Natural killer cell (primary cell): Measurements from ENCODE around the gene EPS8. TPM values are rescaled to one million over a fixed set of nuclear protein-coding genes. Genes with fewer than 3 reads are reported as not detected.

ENCODE experiments used
- ATAC-seq, 3 donors: fragments of 150-1000 bp in 2 of 3; fragments of 200-7000 bp in 1 of 3; cut with Tn5 transposase; 1 replicate in 1 of 3; 2 replicates in 2 of 3; pipeline ENCODE4 v1.10.0; 2021; ENCODE audit warnings: mild to moderate bottlenecking in 2 of 3, moderate library complexity in 2 of 3
- DNase-seq, 2 donors: peaks; one replicate each; pipeline versions ENCODE4 v3.0.0 to v3.0.0-alpha.2; 2013 to 2021; ENCODE audit warnings: mixed read lengths in 1 of 2
- H3K27ac ChIP-seq: one replicate; pipeline ENCODE4 v1.5.1; 2013; ENCODE audit warnings: mild to moderate bottlenecking, low read length
- H3K27me3 ChIP-seq: one replicate; pipeline ENCODE4 v1.6.1; 2013; ENCODE audit warnings: low read length; ENCODE audit not compliant: control insufficient read depth, insufficient read depth
- H3K36me3 ChIP-seq: one replicate; pipeline ENCODE4 v1.6.1; 2013; ENCODE audit warnings: low read length; ENCODE audit not compliant: control insufficient read depth, insufficient read depth
- H3K4me1 ChIP-seq: one replicate; pipeline ENCODE4 v1.6.1; 2013; ENCODE audit warnings: low read length; ENCODE audit not compliant: control insufficient read depth, insufficient read depth
- H3K4me3 ChIP-seq: one replicate; pipeline ENCODE4 v1.5.1; 2013; ENCODE audit warnings: low read length
- H3K9me3 ChIP-seq: one replicate; pipeline ENCODE4 v1.6.1; 2013; ENCODE audit warnings: low read length; ENCODE audit not compliant: control insufficient read depth, insufficient read depth
- H3K27ac Mint-ChIP-seq, 2 donors: one replicate each; pipeline ENCODE4 v1.8.0; 2022; ENCODE audit warnings: mild to moderate bottlenecking in 2 of 2, mixed read lengths in 2 of 2, moderate library complexity in 1 of 2
- H3K27me3 Mint-ChIP-seq, 2 donors: one replicate each; pipeline ENCODE4 v1.8.0; 2022; ENCODE audit warnings: low read depth in 2 of 2, mixed read lengths in 2 of 2
- H3K36me3 Mint-ChIP-seq: one replicate; pipeline ENCODE4 v1.8.0; 2022; ENCODE audit warnings: mixed read lengths
- H3K4me1 Mint-ChIP-seq, 2 donors: one replicate each; pipeline ENCODE4 v1.8.0; 2022; ENCODE audit warnings: mixed read lengths in 2 of 2
- H3K4me3 Mint-ChIP-seq: one replicate; pipeline ENCODE4 v1.8.0; 2022; ENCODE audit warnings: mild to moderate bottlenecking, moderate library complexity, mixed read lengths
- H3K9me3 Mint-ChIP-seq, 2 donors: one replicate each; pipeline ENCODE4 v1.8.0; 2022; ENCODE audit warnings: mixed read lengths in 2 of 2
- WGBS: methylation state at CpG from one replicate; pipeline ENCODE4 v1.1.7; 2013; ENCODE audit warnings: missing lambda C conversion rate; ENCODE audit not compliant: insufficient coverage; 5-methylcytosine and 5-hydroxymethylcytosine counted together
- intact Hi-C: fragments of 100-400 bp; cut with micrococcal nuclease; formaldehyde crosslinking; loops from one replicate; pipeline ENCODE4 v1.14.2; 2022
- total RNA-seq, 4 donors: library from RNA; stranded (reverse); fragments of 120-200 nt in 1 of 4; gene quantifications; one replicate each; pipeline versions ENCODE4 v1.2.3 to v1.2.4, GENCODE V29; 2013 to 2022
- TF ChIP-seq, protein P1 (sequence below): fragments of 200-600 bp; IDR thresholded peaks from one replicate; pipeline ENCODE4 v1.8.0; 2022; ENCODE audit warnings: antibody characterized with exemption

EPS8 gene
- total RNA-seq, 3 donors from 2014 or later (not counting 1 experiment from before 2014, with no cell fraction given) = 1.5 to 2.6 (median 1.5) TPM

DNA sequence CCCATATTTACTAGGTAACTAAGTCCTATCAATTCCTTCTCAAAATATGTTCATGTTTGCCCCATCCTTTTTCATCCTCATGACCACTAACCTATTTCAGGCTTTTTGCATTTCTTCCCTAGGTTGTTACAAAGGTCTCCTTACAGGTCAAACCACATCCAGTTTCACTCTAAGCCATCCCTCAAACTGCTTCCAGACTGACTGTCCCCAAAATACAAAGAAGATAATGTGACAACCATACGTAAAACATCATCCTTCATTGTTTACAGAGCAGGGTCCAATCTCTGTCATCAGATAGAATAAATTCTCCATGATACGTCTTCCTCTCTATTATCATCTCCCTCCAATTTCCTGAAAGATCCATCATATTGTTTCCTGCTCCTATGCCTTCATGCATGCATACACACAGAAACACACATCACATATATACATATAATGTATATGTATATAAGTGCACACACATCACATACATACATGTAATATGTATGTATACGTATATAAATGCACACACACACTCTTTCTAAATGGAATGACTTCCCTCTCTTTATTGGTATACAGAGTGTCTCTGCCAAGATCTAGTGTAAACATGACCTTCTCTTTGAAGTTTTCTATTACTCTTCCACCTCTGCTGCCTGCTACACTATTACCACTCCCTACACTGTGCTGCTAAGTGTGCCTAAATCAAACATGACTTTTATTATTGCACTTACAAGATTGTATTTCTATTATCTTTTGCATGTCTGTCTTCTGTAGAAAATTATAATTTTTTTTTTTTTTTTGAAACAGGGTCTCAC lies 30.7 kb upstream of the EPS8 start:
- no peak for ATAC-seq
- DNase-seq = no peak
- no peaks in the 10 kb centered on the region for H3K36me3 Mint-ChIP-seq
- 88% methylated on average over 2 of the region's 3 CpGs for WGBS
- no peaks in the 10 kb centered on the region for H3K36me3 ChIP-seq
- no peaks in the 10 kb centered on the region for H3K4me1 ChIP-seq
- H3K27me3 ChIP-seq = peaks cover 4% of the 10 kb centered on the region
- no peaks in the 10 kb centered on the region for H3K4me1 Mint-ChIP-seq
- no peaks in the 10 kb centered on the region for H3K9me3 ChIP-seq
- peaks cover 11 to 23% of the 10 kb centered on the region in 2 donors for H3K27me3 Mint-ChIP-seq
- TF ChIP-seq, protein P1, sequence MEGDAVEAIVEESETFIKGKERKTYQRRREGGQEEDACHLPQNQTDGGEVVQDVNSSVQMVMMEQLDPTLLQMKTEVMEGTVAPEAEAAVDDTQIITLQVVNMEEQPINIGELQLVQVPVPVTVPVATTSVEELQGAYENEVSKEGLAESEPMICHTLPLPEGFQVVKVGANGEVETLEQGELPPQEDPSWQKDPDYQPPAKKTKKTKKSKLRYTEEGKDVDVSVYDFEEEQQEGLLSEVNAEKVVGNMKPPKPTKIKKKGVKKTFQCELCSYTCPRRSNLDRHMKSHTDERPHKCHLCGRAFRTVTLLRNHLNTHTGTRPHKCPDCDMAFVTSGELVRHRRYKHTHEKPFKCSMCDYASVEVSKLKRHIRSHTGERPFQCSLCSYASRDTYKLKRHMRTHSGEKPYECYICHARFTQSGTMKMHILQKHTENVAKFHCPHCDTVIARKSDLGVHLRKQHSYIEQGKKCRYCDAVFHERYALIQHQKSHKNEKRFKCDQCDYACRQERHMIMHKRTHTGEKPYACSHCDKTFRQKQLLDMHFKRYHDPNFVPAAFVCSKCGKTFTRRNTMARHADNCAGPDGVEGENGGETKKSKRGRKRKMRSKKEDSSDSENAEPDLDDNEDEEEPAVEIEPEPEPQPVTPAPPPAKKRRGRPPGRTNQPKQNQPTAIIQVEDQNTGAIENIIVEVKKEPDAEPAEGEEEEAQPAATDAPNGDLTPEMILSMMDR = no peak
- no peak overlapping the region for H3K4me3 ChIP-seq
- H3K27ac ChIP-seq = no peak overlapping the region
- no peak overlapping the region for H3K27ac Mint-ChIP-seq
- H3K4me3 Mint-ChIP-seq = no peak overlapping the region
- H3K9me3 Mint-ChIP-seq = no peaks in the 10 kb centered on the region
- intact Hi-C loops = no loop called here

DNA sequence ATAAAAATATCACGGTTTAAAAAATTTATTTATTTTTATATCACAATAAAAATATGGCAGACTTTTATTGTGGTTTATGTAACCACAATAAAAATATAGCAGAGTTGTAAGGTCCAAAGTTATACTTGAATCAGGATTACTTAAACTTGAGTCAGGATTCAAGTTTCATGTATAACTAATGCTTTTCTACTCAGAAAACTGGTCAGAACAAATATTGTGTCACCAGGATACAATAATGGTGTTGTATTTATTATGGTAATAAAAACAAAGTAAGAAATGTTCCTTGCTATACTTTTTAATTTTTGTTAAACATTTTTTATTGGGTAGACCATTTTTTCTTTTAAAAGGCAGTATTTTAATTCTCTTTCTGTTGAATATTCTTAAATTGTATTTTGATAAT lies 29.2 kb upstream of the EPS8 start:
- TF ChIP-seq, protein P1 = no peak
- H3K27ac ChIP-seq = no peak overlapping the region
- DNase-seq (no peak), ATAC-seq (no peak)
- Mint-ChIP-seq H3K27me3 (peaks cover 3 to 17% of the 10 kb centered on the region in 2 donors), H3K27ac (no peak overlapping the region), H3K4me3 (no peak overlapping the region), H3K9me3 (no peaks in the 10 kb centered on the region), H3K4me1 (no peaks in the 10 kb centered on the region), H3K36me3 (no peaks in the 10 kb centered on the region)
- no peaks in the 10 kb centered on the region for H3K36me3 ChIP-seq
- peaks cover 4% of the 10 kb centered on the region for H3K27me3 ChIP-seq
- no CpG with 5 or more reads among the region's 1 CpG for WGBS
- no peaks in the 10 kb centered on the region for H3K9me3 ChIP-seq
- no peak overlapping the region for H3K4me3 ChIP-seq
- H3K4me1 ChIP-seq = no peaks in the 10 kb centered on the region
- intact Hi-C loops = no loop called here

DNA sequence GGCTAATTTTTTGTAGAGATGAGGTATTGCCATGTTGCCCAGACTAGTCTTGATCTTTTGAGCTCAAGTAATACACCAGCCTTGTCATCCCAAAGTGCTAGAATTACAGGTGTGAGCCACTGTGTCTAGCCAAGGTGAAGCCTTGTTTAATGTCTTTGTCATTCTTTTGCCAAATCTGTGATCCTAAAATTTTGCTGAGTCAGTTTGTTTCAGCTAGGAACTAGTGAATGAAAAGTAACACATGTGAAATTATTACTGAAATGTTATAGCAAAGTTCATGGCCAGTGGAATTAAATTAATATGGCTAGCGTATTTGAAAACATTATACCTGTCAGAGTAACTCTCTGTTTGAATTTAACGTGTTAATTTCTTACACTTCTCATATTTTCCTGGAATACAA lies 26.5 kb upstream of the EPS8 start:
- H3K9me3 ChIP-seq = no peaks in the 10 kb centered on the region
- no CpG with 5 or more reads among the region's 2 CpGs for WGBS

More for the DNA sequence above, 26.5 kb upstream of the EPS8 start:
- no peaks in the 10 kb centered on the region for H3K4me1 ChIP-seq
- no peak overlapping the region for H3K27ac ChIP-seq
- H3K4me3 ChIP-seq = no peak overlapping the region
- Mint-ChIP-seq H3K4me3 (no peak overlapping the region), H3K4me1 (no peaks in the 10 kb centered on the region), H3K27me3 (peaks cover 7 to 15% of the 10 kb centered on the region in 2 donors), H3K27ac (no peak overlapping the region), H3K36me3 (no peaks in the 10 kb centered on the region), H3K9me3 (no peaks in the 10 kb centered on the region)
- ATAC-seq (no peak), DNase-seq (no peak)
- TF ChIP-seq, protein P1 = no peak
- intact Hi-C loops = no loop called here
- no peaks in the 10 kb centered on the region for H3K36me3 ChIP-seq
- peaks cover 5% of the 10 kb centered on the region for H3K27me3 ChIP-seq
